Endometrial microvascular endothelial cells (primary cell): ENCODE data around the gene CD300A. TPM values are rescaled to one million over a fixed set of nuclear protein-coding genes. Genes with fewer than 3 reads are reported as not detected.

ENCODE experiments used
- in situ Hi-C: cut with HindIII; loops from 2 replicates; pipeline ENCODE4 v1.10.0; 2017; ENCODE audit warnings: low sequenced_read_pairs, low pct_unique_long_range_greater_than_20kb; ENCODE audit errors: inconsistent ontology term
- total RNA-seq: library from RNA; depleted of rRNA; stranded (reverse); fragments of >200 nt; gene quantifications from one replicate; pipeline ENCODE4 v1.2.3, GENCODE V29; 2015; ENCODE audit errors: inconsistent ontology term

CD300A gene
- total RNA-seq, 1 donor from 2014 or later, result not detected

- in situ Hi-C loops, result no loop called here
These were observed 62.2 kb downstream of the CD300A start for GRCh38 chr17:74528491-74529199.

GRCh38 chr17:74529243-74529642 lies 62.8 kb downstream of the CD300A start:
- in situ Hi-C loops, result no loop called here

GRCh38 chr17:74530831-74531150 lies 64.4 kb downstream of the CD300A start:
- in situ Hi-C loops, result no loop called here

- in situ Hi-C loops, result no loop called here
These were observed 64.9 kb downstream of the CD300A start, which contains the start of gene CD300LB for GRCh38 chr17:74531231-74531761. Gene CD300LB (minus strand): TSS chr17:74531475. CDS start chr17:74531350, 125 bp downstream.

GRCh38 chr17:74532115-74532514 lies 65.7 kb downstream of the CD300A start:
- in situ Hi-C loops, result no loop called here

Other genes with a start within 250 kb of the CD300A start
- gene DNAI2, start 192.4 kb upstream of the CD300A start, total RNA-seq, result not detected
- gene KIF19, start 140.4 kb upstream of the CD300A start, total RNA-seq, result 0.09 TPM
- gene BTBD17, start 104.8 kb upstream of the CD300A start, total RNA-seq, result not detected
- not detected for gene GPR142, start 99.1 kb upstream of the CD300A start, total RNA-seq
- not detected for gene GPRC5C, start 34.5 kb upstream of the CD300A start, total RNA-seq
- not detected for gene CD300LB, start 64.8 kb downstream of the CD300A start, total RNA-seq
- not detected for gene CD300C, start 79.5 kb downstream of the CD300A start, total RNA-seq
- not detected for gene CD300H, start 100.9 kb downstream of the CD300A start, total RNA-seq
- gene CD300LD, start 125.6 kb downstream of the CD300A start, total RNA-seq, result not detected
- gene CD300E, start 157.1 kb downstream of the CD300A start, total RNA-seq, result not detected
- not detected for gene CD300LF, start 246.3 kb downstream of the CD300A start, total RNA-seq